ENCODE data around the gene MAGEB10.

Gene MAGEB10

DNA sequence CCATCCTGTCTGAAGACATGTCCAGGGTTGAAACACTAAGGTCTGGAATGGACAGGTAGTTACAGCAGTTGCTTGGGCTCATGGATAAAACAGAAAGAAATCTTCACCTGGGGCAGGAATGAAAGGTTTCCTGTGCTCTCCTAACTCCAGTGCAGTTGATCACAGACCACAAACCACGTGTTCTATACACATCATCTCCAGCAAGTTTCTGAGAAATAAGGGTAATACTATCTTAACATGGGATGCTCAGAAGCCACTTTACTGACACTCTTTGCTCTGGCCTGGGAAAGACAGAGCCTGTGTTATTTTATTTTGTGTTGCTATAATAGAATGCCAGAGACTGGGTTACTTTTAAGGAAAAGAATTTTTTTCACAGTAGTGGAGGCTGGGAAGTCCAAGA lies 16.0 kb downstream of the MAGEB10 start:
- no peaks in the 10 kb centered on the region for H3K79me2 ChIP-seq
- no peaks in the 10 kb centered on the region for H3K27me3 ChIP-seq (ENCODE audit: control insufficient read depth, insufficient read depth, low read length)
- H2AFZ ChIP-seq = no peak overlapping the region
- H3K4me1 ChIP-seq = no peaks in the 10 kb centered on the region
- no peak overlapping the region for H3K27ac ChIP-seq
- H3K9me3 ChIP-seq (ENCODE audit: control insufficient read depth, low read length) = no peaks in the 10 kb centered on the region
- H3K4me2 ChIP-seq (ENCODE audit: low read length) = no peak overlapping the region
- H3K9ac ChIP-seq = no peak overlapping the region
- H3K36me3 ChIP-seq (ENCODE audit: control insufficient read depth, insufficient read depth, low read length) = no peaks in the 10 kb centered on the region
- TF ChIP-seq, protein P1, sequence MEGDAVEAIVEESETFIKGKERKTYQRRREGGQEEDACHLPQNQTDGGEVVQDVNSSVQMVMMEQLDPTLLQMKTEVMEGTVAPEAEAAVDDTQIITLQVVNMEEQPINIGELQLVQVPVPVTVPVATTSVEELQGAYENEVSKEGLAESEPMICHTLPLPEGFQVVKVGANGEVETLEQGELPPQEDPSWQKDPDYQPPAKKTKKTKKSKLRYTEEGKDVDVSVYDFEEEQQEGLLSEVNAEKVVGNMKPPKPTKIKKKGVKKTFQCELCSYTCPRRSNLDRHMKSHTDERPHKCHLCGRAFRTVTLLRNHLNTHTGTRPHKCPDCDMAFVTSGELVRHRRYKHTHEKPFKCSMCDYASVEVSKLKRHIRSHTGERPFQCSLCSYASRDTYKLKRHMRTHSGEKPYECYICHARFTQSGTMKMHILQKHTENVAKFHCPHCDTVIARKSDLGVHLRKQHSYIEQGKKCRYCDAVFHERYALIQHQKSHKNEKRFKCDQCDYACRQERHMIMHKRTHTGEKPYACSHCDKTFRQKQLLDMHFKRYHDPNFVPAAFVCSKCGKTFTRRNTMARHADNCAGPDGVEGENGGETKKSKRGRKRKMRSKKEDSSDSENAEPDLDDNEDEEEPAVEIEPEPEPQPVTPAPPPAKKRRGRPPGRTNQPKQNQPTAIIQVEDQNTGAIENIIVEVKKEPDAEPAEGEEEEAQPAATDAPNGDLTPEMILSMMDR (IDR thresholded peaks at IDR 0.05) = no peak
- no peak overlapping the region for H3K4me3 ChIP-seq (ENCODE audit: low read depth, low read length)

DNA sequence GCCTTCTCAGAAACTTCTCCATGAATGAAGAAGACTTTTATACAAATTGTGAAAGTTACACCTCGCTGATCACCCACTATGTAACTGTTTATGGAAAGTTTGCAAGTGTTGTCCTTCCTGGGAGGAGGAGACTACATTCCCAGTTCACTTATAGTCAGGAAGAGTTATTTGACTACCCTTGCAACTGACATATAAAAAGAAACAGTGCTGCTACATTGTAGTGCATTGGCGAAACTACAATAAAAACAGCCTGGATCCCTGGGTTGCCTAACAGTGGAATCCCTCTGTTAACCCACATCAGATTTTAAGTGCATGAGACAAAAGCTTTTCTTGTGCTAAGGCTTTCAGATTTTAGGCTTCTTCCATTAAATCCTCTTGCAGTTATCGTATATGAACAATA lies 30.4 kb downstream of the MAGEB10 start:
- H3K27ac ChIP-seq = no peak overlapping the region
- H3K27me3 ChIP-seq (ENCODE audit: control insufficient read depth, insufficient read depth, low read length) = no peaks in the 10 kb centered on the region
- no peaks in the 10 kb centered on the region for H3K4me1 ChIP-seq
- no peak overlapping the region for H3K4me3 ChIP-seq (ENCODE audit: low read depth, low read length)
- no peaks in the 10 kb centered on the region for H3K79me2 ChIP-seq
- H3K4me2 ChIP-seq (ENCODE audit: low read length) = no peak overlapping the region
- H2AFZ ChIP-seq = no peak overlapping the region
- H3K36me3 ChIP-seq (ENCODE audit: control insufficient read depth, insufficient read depth, low read length) = no peaks in the 10 kb centered on the region
- H3K9me3 ChIP-seq (ENCODE audit: control insufficient read depth, low read length) = no peaks in the 10 kb centered on the region
- no peak overlapping the region for H3K9ac ChIP-seq
- TF ChIP-seq, protein P1 (IDR thresholded peaks at IDR 0.05) = no peak

DNA sequence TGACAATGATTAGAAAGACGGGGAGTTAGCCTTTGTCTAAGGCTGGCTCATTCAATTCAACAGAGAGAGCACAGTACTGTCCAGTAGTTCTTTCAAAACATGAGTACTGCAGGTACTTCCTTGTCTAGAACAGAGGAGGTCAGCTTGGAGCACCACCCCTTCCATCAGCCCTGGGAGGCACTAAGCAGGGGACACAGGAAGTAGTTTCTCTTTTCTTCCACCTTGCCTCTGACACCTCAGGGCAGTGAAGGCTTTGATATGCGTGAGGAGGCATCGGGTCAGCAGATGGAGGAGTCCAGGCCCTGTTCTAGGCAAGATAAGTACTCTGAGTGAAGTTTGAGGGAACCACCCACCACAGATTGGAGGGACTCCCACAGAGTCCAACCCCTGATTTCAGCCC lies 33.1 kb downstream of the MAGEB10 start:
- Histone ChIP-seq H3K9me3 (ENCODE audit: control insufficient read depth, low read length) (no peaks in the 10 kb centered on the region), H3K4me1 (no peaks in the 10 kb centered on the region), H3K9ac (no peak overlapping the region), H3K27me3 (ENCODE audit: control insufficient read depth, insufficient read depth, low read length) (no peaks in the 10 kb centered on the region), H3K36me3 (ENCODE audit: control insufficient read depth, insufficient read depth, low read length) (no peaks in the 10 kb centered on the region), H2AFZ (no peak overlapping the region), H3K27ac (no peak overlapping the region), H3K4me3 (ENCODE audit: low read depth, low read length) (no peak overlapping the region), H3K4me2 (ENCODE audit: low read length) (no peak overlapping the region), H3K79me2 (no peaks in the 10 kb centered on the region)
- TF ChIP-seq, protein P1 (IDR thresholded peaks at IDR 0.05) = no peak

DNA sequence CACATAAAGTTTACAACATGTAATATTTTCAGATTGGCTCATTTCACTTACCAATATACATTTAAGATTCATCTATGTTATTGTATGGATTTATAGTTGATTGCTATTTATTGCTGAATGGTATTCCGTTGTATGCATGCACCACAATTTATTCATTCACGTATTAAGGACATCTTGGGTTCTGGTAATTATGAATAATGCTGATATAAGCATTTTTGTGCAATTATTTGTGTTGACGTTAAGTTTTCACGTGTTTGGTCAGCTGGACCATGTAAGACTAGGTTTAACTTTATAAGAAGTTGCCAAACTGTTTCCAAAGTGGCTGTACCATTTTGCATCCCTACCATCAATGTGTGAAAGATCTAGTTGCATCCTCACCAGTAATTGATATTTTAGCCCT lies 35.1 kb downstream of the MAGEB10 start:
- H3K9me3 ChIP-seq (ENCODE audit: control insufficient read depth, low read length) = no peaks in the 10 kb centered on the region
- no peak overlapping the region for H3K27ac ChIP-seq
- no peak overlapping the region for H3K4me3 ChIP-seq (ENCODE audit: low read depth, low read length)
- H3K4me2 ChIP-seq (ENCODE audit: low read length) = no peak overlapping the region
- H3K4me1 ChIP-seq = no peaks in the 10 kb centered on the region
- H3K36me3 ChIP-seq (ENCODE audit: control insufficient read depth, insufficient read depth, low read length) = no peaks in the 10 kb centered on the region
- H3K79me2 ChIP-seq = no peaks in the 10 kb centered on the region
- H2AFZ ChIP-seq = no peak overlapping the region
- no peak overlapping the region for H3K9ac ChIP-seq
- TF ChIP-seq, protein P1 (IDR thresholded peaks at IDR 0.05) = no peak
- no peaks in the 10 kb centered on the region for H3K27me3 ChIP-seq (ENCODE audit: control insufficient read depth, insufficient read depth, low read length)

DNA sequence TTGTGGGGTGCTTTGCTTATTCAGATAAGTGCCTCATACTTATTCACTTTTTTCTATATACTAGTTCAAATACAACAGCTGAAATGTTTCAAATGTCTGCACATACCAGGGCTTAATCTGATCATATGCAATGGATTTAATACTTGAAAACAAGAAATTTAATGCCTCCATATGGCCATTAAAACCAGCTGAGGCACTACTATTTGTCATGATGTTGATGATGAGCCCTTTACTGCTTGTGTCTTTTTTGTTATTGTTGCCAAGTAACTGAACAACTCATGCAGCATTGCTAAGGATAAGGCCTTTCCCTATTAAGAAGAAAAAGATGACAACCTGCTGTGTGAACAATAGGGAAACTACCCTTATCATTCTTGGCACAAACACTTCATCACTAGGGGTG lies 52.5 kb downstream of the MAGEB10 start:
- no peak overlapping the region for H3K4me2 ChIP-seq (ENCODE audit: low read length)
- TF ChIP-seq, protein P1 (IDR thresholded peaks at IDR 0.05) = no peak
- no peak overlapping the region for H3K4me3 ChIP-seq (ENCODE audit: low read depth, low read length)
- H3K79me2 ChIP-seq = no peaks in the 10 kb centered on the region
- no peaks in the 10 kb centered on the region for H3K36me3 ChIP-seq (ENCODE audit: control insufficient read depth, insufficient read depth, low read length)
- no peaks in the 10 kb centered on the region for H3K9me3 ChIP-seq (ENCODE audit: control insufficient read depth, low read length)
- H3K4me1 ChIP-seq = no peaks in the 10 kb centered on the region
- H3K27me3 ChIP-seq (ENCODE audit: control insufficient read depth, insufficient read depth, low read length) = no peaks in the 10 kb centered on the region
- H2AFZ ChIP-seq = no peak overlapping the region
- H3K9ac ChIP-seq = no peak overlapping the region
- no peak overlapping the region for H3K27ac ChIP-seq
